GM12892 (cell line): ENCODE results near the gene WDR81.

Source experiments
- DNase-seq: peaks from one replicate; pipeline ENCODE4 v3.0.0; 2011; ENCODE audit not compliant: insufficient read length
- FAIRE-seq: peaks from 2 replicates; lab custom pipeline; 2011; peaks lifted over from hg19 to GRCh38; lab: Jason Lieb, UNC
- POLR2A ChIP-seq: IDR thresholded peaks from 2 replicates; pipeline ENCODE4 v1.6.1; 2011; ENCODE audit warnings: low read depth, low read length, control low read depth
- POLR2AphosphoS5 ChIP-seq: IDR thresholded peaks from 2 replicates; pipeline ENCODE4 v1.6.1; 2011; ENCODE audit warnings: low read depth, low read length, control low read depth
- TAF1 ChIP-seq: IDR thresholded peaks from 2 replicates; pipeline ENCODE4 v1.6.1; 2011; ENCODE audit warnings: low read depth, mild to moderate bottlenecking, control low read depth, low read length, borderline replicate concordance

Gene WDR81

GRCh38 chr17:1783271-1783670, 58.8 kb downstream of the WDR81 start:
- no peak for FAIRE-seq

GRCh38 chr17:1783834-1784611, 59.5 kb downstream of the WDR81 start:
- DNase-seq (no peak), FAIRE-seq (no peak)
- TF ChIP-seq TAF1, result no peak
- no peak for TF ChIP-seq POLR2A
- no peak for TF ChIP-seq POLR2AphosphoS5

More at GRCh38 chr17:1783271-1783670, 58.8 kb downstream of the WDR81 start:
- DNase-seq, result no peak
- TF ChIP-seq TAF1 (no peak), POLR2A (no peak), POLR2AphosphoS5 (no peak)

GRCh38 chr17:1785930-1786329, 61.4 kb downstream of the WDR81 start:
- DNase-seq (no peak), FAIRE-seq (no peak)
- TF ChIP-seq POLR2A, result no peak
- TF ChIP-seq TAF1, result no peak
- no peak for TF ChIP-seq POLR2AphosphoS5

GRCh38 chr17:1786708-1787107, 62.2 kb downstream of the WDR81 start:
- DNase-seq, result no peak
- TF ChIP-seq POLR2A, result no peak
- TF ChIP-seq POLR2AphosphoS5, result no peak
- TF ChIP-seq TAF1, result no peak
- FAIRE-seq, result no peak

GRCh38 chr17:1787301-1787902, 62.9 kb downstream of the WDR81 start:
- no peak for TF ChIP-seq TAF1
- no peak for TF ChIP-seq POLR2A
- TF ChIP-seq POLR2AphosphoS5, result no peak
- FAIRE-seq (no peak), DNase-seq (no peak)
